Astrocyte of the spinal cord (primary cell): Measurements from ENCODE around the gene DAP3.
"Not testable (repeated sequence)": the region's sequence is repeated elsewhere in the genome, so short reads cannot be mapped to it uniquely, and the experiment has no call there.

Source experiments
- DNase-seq: peaks from one replicate; pipeline ENCODE4 v3.0.0; 2011; ENCODE audit warnings: low read depth, low spot score
- H3K4me3 ChIP-seq: 2 replicates; pipeline ENCODE4 v1.5.1; 2011; ENCODE audit warnings: low read depth, mild to moderate bottlenecking, low read length, moderate library complexity
- CTCF ChIP-seq: IDR thresholded peaks from 2 replicates; pipeline ENCODE4 v1.5.1; 2012; ENCODE audit warnings: low read depth, mild to moderate bottlenecking, low read length, inconsistent platforms
- in situ Hi-C: cut with HindIII; loops from 2 replicates; pipeline ENCODE4 v1.10.0; 2017; ENCODE audit warnings: low sequenced_read_pairs

The DAP3 gene

GRCh38 chr1:155729031-155729898 lies 40.4 kb downstream of the DAP3 start:
- in situ Hi-C loops, result no loop called here
- peak; percentile 78 for TF ChIP-seq CTCF
- H3K4me3 ChIP-seq, result no peak overlapping the region
- DNase-seq, result peak; percentile 64

- H3K4me3 ChIP-seq, result no peak overlapping the region
- DNase-seq, result no peak
- in situ Hi-C loops, result no loop called here
- TF ChIP-seq CTCF, result no peak
Measured at GRCh38 chr1:155740995-155741394, 52.1 kb downstream of the DAP3 start.

- H3K4me3 ChIP-seq, result no peak overlapping the region
- no peak for DNase-seq
- TF ChIP-seq CTCF, result no peak
- in situ Hi-C loops, result no loop called here
Measured at GRCh38 chr1:155741908-155742307, 53.0 kb downstream of the DAP3 start.

- in situ Hi-C loops, result no loop called here
- TF ChIP-seq CTCF, result no peak
- DNase-seq, result no peak
- H3K4me3 ChIP-seq, result peak overlapping the region; percentile 66
Measured at GRCh38 chr1:155744711-155745283, 55.9 kb downstream of the DAP3 start.

- in situ Hi-C loops, result not testable (repeated sequence)
- H3K4me3 ChIP-seq, result peak overlapping the region; percentile 66
- DNase-seq, result peak; percentile 97
Measured at GRCh38 chr1:155745284-155746228, 56.7 kb downstream of the DAP3 start.

GRCh38 chr1:155747586-155747985 lies 58.7 kb downstream of the DAP3 start:
- DNase-seq, result not testable (repeated sequence)

GRCh38 chr1:155748141-155748540 lies 59.2 kb downstream of the DAP3 start:
- in situ Hi-C loops, H3K4me3 ChIP-seq: not testable (repeated sequence)

More at GRCh38 chr1:155747586-155747985, 58.7 kb downstream of the DAP3 start:
- in situ Hi-C loops, H3K4me3 ChIP-seq: not testable (repeated sequence)

GRCh38 chr1:155759017-155759416 lies 70.1 kb downstream of the DAP3 start:
- in situ Hi-C loops, H3K4me3 ChIP-seq, DNase-seq: not testable (repeated sequence)

More at GRCh38 chr1:155748141-155748540, 59.2 kb downstream of the DAP3 start:
- not testable (repeated sequence) for DNase-seq
